HEK293 (cell line): ENCODE measurements around the gene CRYBG1.

Source experiments
- BCL11A ChIP-seq: fragments of 450-650 bp; formaldehyde crosslinking; IDR thresholded peaks from 2 replicates; pipeline ENCODE4 v1.5.1; 2016; ENCODE audit warnings: low read depth, missing biosample characterization, missing genetic modification characterization
- CTCF ChIP-seq: fragments of 450-650 bp; formaldehyde crosslinking; IDR thresholded peaks from 2 replicates; pipeline ENCODE4 v1.5.1; 2016; ENCODE audit warnings: missing biosample characterization, missing genetic modification characterization
- HOXD13 ChIP-seq: sonication (generic); formaldehyde crosslinking; IDR thresholded peaks from 2 replicates; pipeline ENCODE4 v1.8.0; 2022; ENCODE audit warnings: missing genetic modification reagents, borderline replicate concordance
- KLF7 ChIP-seq: fragments of 450-650 bp; formaldehyde crosslinking; IDR thresholded peaks from 2 replicates; pipeline ENCODE4 v1.5.1; 2016; ENCODE audit warnings: missing biosample characterization, missing genetic modification characterization, borderline replicate concordance
- KLF9 ChIP-seq: fragments of 450-650 bp; formaldehyde crosslinking; IDR thresholded peaks from 2 replicates; pipeline ENCODE4 v1.5.1; 2016; ENCODE audit warnings: missing biosample characterization, missing genetic modification characterization, low read depth
- MYNN ChIP-seq: fragments of 450-650 bp; formaldehyde crosslinking; IDR thresholded peaks from 2 replicates; pipeline ENCODE4 v1.5.1; 2016; ENCODE audit warnings: missing biosample characterization, missing genetic modification characterization, borderline replicate concordance
- PRDM10 ChIP-seq: fragments of 450-650 bp; formaldehyde crosslinking; IDR thresholded peaks from 2 replicates; pipeline ENCODE4 v1.5.1; 2016; ENCODE audit warnings: missing biosample characterization, missing genetic modification characterization
- SCRT2 ChIP-seq: fragments of 450-650 bp; formaldehyde crosslinking; IDR thresholded peaks from 2 replicates; pipeline ENCODE4 v1.5.1; 2016; ENCODE audit warnings: missing biosample characterization, missing genetic modification characterization
- ZNF350 ChIP-seq: fragments of 450-650 bp; formaldehyde crosslinking; IDR thresholded peaks from 2 replicates; pipeline ENCODE4 v1.5.0; 2017; ENCODE audit warnings: missing biosample characterization, mild to moderate bottlenecking, missing genetic modification characterization
- ZNF76 ChIP-seq: fragments of 450-650 bp; formaldehyde crosslinking; IDR thresholded peaks from 2 replicates; pipeline ENCODE4; 2016; ENCODE audit warnings: low read depth, missing biosample characterization, missing genetic modification characterization, borderline replicate concordance
- ZNF768 ChIP-seq: fragments of 450-650 bp; formaldehyde crosslinking; IDR thresholded peaks from 2 replicates; pipeline ENCODE4 v1.5.1; 2018; ENCODE audit warnings: missing biosample characterization, mild to moderate bottlenecking, missing genetic modification characterization
- TF ChIP-seq, protein P1 (sequence below): fragments of 450-650 bp; formaldehyde crosslinking; conservative IDR thresholded peaks from 2 replicates; pipeline ENCODE4 v1.5.1; 2016; ENCODE audit warnings: low read depth, missing biosample characterization, missing genetic modification characterization
- TF ChIP-seq, protein P2 (sequence below): fragments of 450-650 bp; formaldehyde crosslinking; IDR thresholded peaks from 2 replicates; pipeline ENCODE4 v1.5.1; 2016; ENCODE audit warnings: missing biosample characterization, missing genetic modification characterization
- TF ChIP-seq, protein P3 (sequence below): fragments of 450-650 bp; formaldehyde crosslinking; IDR thresholded peaks from 2 replicates; pipeline ENCODE4; 2016; ENCODE audit warnings: missing biosample characterization, missing genetic modification characterization

DNA sequence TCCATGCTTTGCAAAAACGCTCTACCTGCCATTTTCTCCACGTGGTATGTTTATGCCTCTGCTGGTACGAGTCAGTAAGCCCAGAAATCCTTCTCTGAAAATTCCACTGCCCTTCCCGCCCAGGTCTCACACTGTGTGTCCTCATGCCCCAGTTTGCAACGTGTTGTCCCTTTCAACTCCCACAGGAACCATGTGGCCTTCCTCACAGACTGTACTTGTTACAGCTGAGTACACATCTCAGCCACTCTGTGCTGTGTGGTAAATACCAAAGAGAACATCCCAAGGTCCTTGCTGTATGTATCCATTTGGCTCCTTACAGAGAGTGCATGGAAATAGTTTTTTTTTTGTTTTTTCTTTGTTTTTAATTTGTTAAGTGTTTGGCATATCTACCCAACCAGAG lies 211.9 kb downstream of the CRYBG1 start:
- TF ChIP-seq ZNF350 (tag by site-specific recombination): no peak
- TF ChIP-seq CTCF (tag by site-specific recombination): no peak
- TF ChIP-seq, protein P1, sequence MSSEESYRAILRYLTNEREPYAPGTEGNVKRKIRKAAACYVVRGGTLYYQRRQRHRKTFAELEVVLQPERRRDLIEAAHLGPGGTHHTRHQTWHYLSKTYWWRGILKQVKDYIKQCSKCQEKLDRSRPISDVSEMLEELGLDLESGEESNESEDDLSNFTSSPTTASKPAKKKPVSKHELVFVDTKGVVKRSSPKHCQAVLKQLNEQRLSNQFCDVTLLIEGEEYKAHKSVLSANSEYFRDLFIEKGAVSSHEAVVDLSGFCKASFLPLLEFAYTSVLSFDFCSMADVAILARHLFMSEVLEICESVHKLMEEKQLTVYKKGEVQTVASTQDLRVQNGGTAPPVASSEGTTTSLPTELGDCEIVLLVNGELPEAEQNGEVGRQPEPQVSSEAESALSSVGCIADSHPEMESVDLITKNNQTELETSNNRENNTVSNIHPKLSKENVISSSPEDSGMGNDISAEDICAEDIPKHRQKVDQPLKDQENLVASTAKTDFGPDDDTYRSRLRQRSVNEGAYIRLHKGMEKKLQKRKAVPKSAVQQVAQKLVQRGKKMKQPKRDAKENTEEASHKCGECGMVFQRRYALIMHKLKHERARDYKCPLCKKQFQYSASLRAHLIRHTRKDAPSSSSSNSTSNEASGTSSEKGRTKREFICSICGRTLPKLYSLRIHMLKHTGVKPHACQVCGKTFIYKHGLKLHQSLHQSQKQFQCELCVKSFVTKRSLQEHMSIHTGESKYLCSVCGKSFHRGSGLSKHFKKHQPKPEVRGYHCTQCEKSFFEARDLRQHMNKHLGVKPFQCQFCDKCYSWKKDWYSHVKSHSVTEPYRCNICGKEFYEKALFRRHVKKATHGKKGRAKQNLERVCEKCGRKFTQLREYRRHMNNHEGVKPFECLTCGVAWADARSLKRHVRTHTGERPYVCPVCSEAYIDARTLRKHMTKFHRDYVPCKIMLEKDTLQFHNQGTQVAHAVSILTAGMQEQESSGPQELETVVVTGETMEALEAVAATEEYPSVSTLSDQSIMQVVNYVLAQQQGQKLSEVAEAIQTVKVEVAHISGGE (tag by site-specific recombination): no peak
- no peak for TF ChIP-seq ZNF76
- TF ChIP-seq ZNF768 (tag by site-specific recombination): no peak
- TF ChIP-seq PRDM10: no peak
- no peak for TF ChIP-seq KLF7
- TF ChIP-seq, protein P2, sequence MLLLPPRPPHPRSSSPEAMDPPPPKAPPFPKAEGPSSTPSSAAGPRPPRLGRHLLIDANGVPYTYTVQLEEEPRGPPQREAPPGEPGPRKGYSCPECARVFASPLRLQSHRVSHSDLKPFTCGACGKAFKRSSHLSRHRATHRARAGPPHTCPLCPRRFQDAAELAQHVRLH (tag by site-specific recombination): no peak
- TF ChIP-seq HOXD13 (CRISPR knock-in tag): no peak
- TF ChIP-seq SCRT2: no peak
- TF ChIP-seq, protein P3, sequence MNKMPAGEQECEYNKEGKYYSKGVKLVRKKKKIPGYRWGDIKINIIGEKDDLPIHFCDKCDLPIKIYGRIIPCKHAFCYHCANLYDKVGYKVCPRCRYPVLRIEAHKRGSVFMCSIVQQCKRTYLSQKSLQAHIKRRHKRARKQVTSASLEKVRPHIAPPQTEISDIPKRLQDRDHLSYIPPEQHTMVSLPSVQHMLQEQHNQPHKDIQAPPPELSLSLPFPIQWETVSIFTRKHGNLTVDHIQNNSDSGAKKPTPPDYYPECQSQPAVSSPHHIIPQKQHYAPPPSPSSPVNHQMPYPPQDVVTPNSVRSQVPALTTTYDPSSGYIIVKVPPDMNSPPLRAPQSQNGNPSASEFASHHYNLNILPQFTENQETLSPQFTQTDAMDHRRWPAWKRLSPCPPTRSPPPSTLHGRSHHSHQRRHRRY (tag by site-specific recombination): no peak
- no peak for TF ChIP-seq MYNN (tag by site-specific recombination)
- TF ChIP-seq BCL11A (tag by site-specific recombination): no peak
- TF ChIP-seq KLF9 (tag by site-specific recombination): no peak
